Vagina (tissue), 2 donors: Measurements from ENCODE around the gene SKIDA1.
"Not testable (repeated sequence)": the region's sequence is repeated elsewhere in the genome, so short reads cannot be mapped to it uniquely, and the experiment has no call there.

Source experiments
- CTCF ChIP-seq, 3 experiments: fragments of 450-650 bp in 2 of 3; fragments of 200-600 bp in 1 of 3; sonication (generic) in 1 of 3; IDR thresholded peaks; one replicate each; pipeline ENCODE4 v1.5.1; 2017 to 2019; ENCODE audit warnings: antibody characterized with exemption in 3 of 3, mild to moderate bottlenecking in 2 of 3, moderate library complexity in 2 of 3
- POLR2A ChIP-seq, 2 donors: fragments of 450-650 bp; IDR thresholded peaks; one replicate each; pipeline ENCODE4 v1.6.1; 2017; ENCODE audit warnings: antibody characterized with exemption in 2 of 2, mild to moderate bottlenecking in 2 of 2, moderate library complexity in 2 of 2

- TF ChIP-seq CTCF, POLR2A (IDR thresholded peaks at IDR 0.05): not testable (repeated sequence)
These were observed 49.0 kb upstream of the SKIDA1 start for GRCh38 chr10:21574514-21574913.
